HG03196 (cell line): ENCODE measurements around the gene BIK.

Experiments
- ATAC-seq: cut with Tn5 transposase; IDR thresholded peaks from one replicate; pipeline ENCODE4 v1.9.1; 2021; ENCODE audit not compliant: unreplicated experiment

BIK gene

GRCh38 chr22:43159484-43160178, 49.1 kb downstream of the BIK start:
- ATAC-seq: no peak

- ATAC-seq: no peak
Measured at GRCh38 chr22:43160497-43161126, 50.1 kb downstream of the BIK start.

- no peak for ATAC-seq
Measured at GRCh38 chr22:43162412-43163150, 52.0 kb downstream of the BIK start.

- no peak for ATAC-seq
Measured at GRCh38 chr22:43163241-43163795, 52.8 kb downstream of the BIK start.

- no peak for ATAC-seq
Measured at GRCh38 chr22:43164636-43165035, 54.1 kb downstream of the BIK start.

GRCh38 chr22:43166132-43166930, 55.8 kb downstream of the BIK start:
- ATAC-seq: no peak

GRCh38 chr22:43167001-43167589, 56.5 kb downstream of the BIK start:
- ATAC-seq: no peak

- ATAC-seq: no peak
Measured at GRCh38 chr22:43168471-43169309, 58.1 kb downstream of the BIK start.

GRCh38 chr22:43169310-43170130, 59.0 kb downstream of the BIK start:
- no peak for ATAC-seq

GRCh38 chr22:43170131-43170480, 59.6 kb downstream of the BIK start:
- ATAC-seq: no peak

- ATAC-seq: no peak
Measured at GRCh38 chr22:43171019-43171491, 60.5 kb downstream of the BIK start.

GRCh38 chr22:43171607-43172006, 61.1 kb downstream of the BIK start:
- no peak for ATAC-seq

- ATAC-seq: no peak
Measured at GRCh38 chr22:43172191-43172590, 61.6 kb downstream of the BIK start.

- ATAC-seq: no peak
Measured at GRCh38 chr22:43173566-43173965, 63.0 kb downstream of the BIK start.

- ATAC-seq: no peak
Measured at GRCh38 chr22:43173976-43174720, 63.6 kb downstream of the BIK start.

- ATAC-seq: no peak
Measured at GRCh38 chr22:43174941-43175531, 64.5 kb downstream of the BIK start.

- no peak for ATAC-seq
Measured at GRCh38 chr22:43176090-43176489, 65.5 kb downstream of the BIK start.

GRCh38 chr22:43177479-43177878, 66.9 kb downstream of the BIK start:
- no peak for ATAC-seq
